H1 (cell line): ENCODE data around the gene LGI4. TPM values are rescaled to one million over a fixed set of nuclear protein-coding genes. Genes with fewer than 3 reads are reported as not detected.

Experiments used
- CTCF ChIA-PET: fragments of 300-600 bp; sonication (Branson Sonifier 250); formaldehyde crosslinking; loops from one replicate; lab custom pipeline; 2021; ENCODE audit not compliant: partially characterized antibody; lab: Charles Lee
- POLR2A ChIA-PET: fragments of 300-600 bp; sonication (Branson Sonifier 250); formaldehyde crosslinking; loops from one replicate; lab custom pipeline; 2021; ENCODE audit warnings: inconsistent platforms; ENCODE audit not compliant: partially characterized antibody; lab: Charles Lee
- DNase-seq, 2 experiments: peaks; one replicate each; pipeline versions ENCODE4 v3.0.0 to v3.0.0-alpha.2; 2010 to 2022; ENCODE audit warnings: low spot score in 2 of 2, low read depth in 1 of 2, mixed read lengths in 1 of 2
- FAIRE-seq: peaks from 2 replicates; lab custom pipeline; 2011; peaks lifted over from hg19 to GRCh38; lab: Jason Lieb, UNC
- H2AFZ ChIP-seq: 2 replicates; pipeline ENCODE4 v1.8.1; 2012; ENCODE audit warnings: low read length, inconsistent platforms
- H2AK5ac ChIP-seq: 2 replicates; pipeline ENCODE4 v1.6.1; 2013; ENCODE audit warnings: low read depth, low read length
- H2BK120ac ChIP-seq: replicated peaks from 2 replicates; pipeline ENCODE3; 2013; ENCODE audit warnings: low read depth, low read length, inconsistent platforms
- H2BK12ac ChIP-seq: 2 replicates; pipeline ENCODE4 v1.6.1; 2013; ENCODE audit warnings: low read depth, low read length
- H2BK15ac ChIP-seq: 2 replicates; pipeline ENCODE4 v1.6.1; 2013; ENCODE audit warnings: low read length
- H2BK20ac ChIP-seq: 2 replicates; pipeline ENCODE4 v1.6.1; 2013; ENCODE audit warnings: low read length
- H2BK5ac ChIP-seq: 2 replicates; pipeline ENCODE4 v1.6.1; 2013; ENCODE audit warnings: low read depth, low read length
- H3K14ac ChIP-seq: 2 replicates; pipeline ENCODE4 v1.6.1; 2013; ENCODE audit warnings: inconsistent platforms; ENCODE audit not compliant: insufficient read length
- H3K18ac ChIP-seq: 2 replicates; pipeline ENCODE4 v1.6.1; 2013; ENCODE audit warnings: low read length; ENCODE audit errors: extremely low read depth
- H3K23ac ChIP-seq: 2 replicates; pipeline ENCODE4 v1.6.1; 2013; ENCODE audit warnings: inconsistent platforms; ENCODE audit not compliant: insufficient read length
- H3K23me2 ChIP-seq: 2 replicates; pipeline ENCODE4 v1.6.1; 2013; ENCODE audit warnings: low read depth, low read length
- H3K27ac ChIP-seq: 2 replicates; pipeline ENCODE4 v1.6.1; 2011; ENCODE audit warnings: low read depth, low read length, inconsistent platforms
- H3K27me3 ChIP-seq, 4 experiments: replicated peaks in 1 of 4; 1 replicate in 1 of 4; 2 replicates in 3 of 4; pipeline versions ENCODE4 v1.6.1 to v1.8.1; 2011 to 2013; ENCODE audit warnings: low read length in 3 of 4, mild to moderate bottlenecking in 3 of 4, inconsistent platforms in 2 of 4, mixed read lengths in 2 of 4, moderate library complexity in 1 of 4; ENCODE audit not compliant: control insufficient read depth in 3 of 4, insufficient read depth in 3 of 4; ENCODE audit errors: extremely low read depth in 1 of 4
- H3K36me3 ChIP-seq, 4 experiments: 2 replicates each; pipeline versions ENCODE4 v1.6.1 to v1.8.1; 2011 to 2013; ENCODE audit warnings: mild to moderate bottlenecking in 4 of 4, low read length in 3 of 4, moderate library complexity in 2 of 4, control low read depth in 1 of 4, inconsistent platforms in 1 of 4; ENCODE audit not compliant: insufficient read depth in 4 of 4, control insufficient read depth in 2 of 4
- H3K4ac ChIP-seq: replicated peaks from 2 replicates; pipeline ENCODE3; 2013; ENCODE audit warnings: low read length, low read depth, mixed read lengths, inconsistent platforms; ENCODE audit not compliant: insufficient read length
- H3K4me1 ChIP-seq, 4 experiments: replicated peaks in 1 of 4; 1 replicate in 1 of 4; 2 replicates in 3 of 4; pipeline versions ENCODE4 v1.6.1 to v1.8.1; 2011 to 2013; ENCODE audit warnings: low read length in 3 of 4, inconsistent platforms in 2 of 4, mixed read lengths in 1 of 4; ENCODE audit not compliant: insufficient read depth in 4 of 4, control insufficient read depth in 3 of 4
- H3K4me2 ChIP-seq, 2 experiments: 2 replicates each; pipeline versions ENCODE4 v1.6.1 to v1.8.1; 2011 to 2013; ENCODE audit warnings: low read depth in 2 of 2, low read length in 2 of 2, control low read depth in 1 of 2, inconsistent platforms in 1 of 2, mild to moderate bottlenecking in 1 of 2; ENCODE audit not compliant: insufficient read depth in 1 of 2
- H3K4me3 ChIP-seq, 4 experiments: fragments of 200-600, 300-600 bp in 1 of 4; sonication (generic), shearing (Covaris generic), sonication (Bioruptor Twin) in 1 of 4; 2 replicates each; pipeline versions ENCODE4 v1.5.1 to v1.8.1; 2011 to 2016; ENCODE audit warnings: low read length in 4 of 4, low read depth in 3 of 4, control low read depth in 2 of 4, inconsistent platforms in 2 of 4, mild to moderate bottlenecking in 2 of 4, mixed read lengths in 1 of 4, moderate library complexity in 1 of 4; ENCODE audit not compliant: insufficient read depth in 2 of 4; ENCODE audit errors: extremely low read depth in 1 of 4
- H3K56ac ChIP-seq: replicated peaks from 2 replicates; pipeline ENCODE3; 2013; ENCODE audit warnings: low read depth, mild to moderate bottlenecking, mixed read lengths, low read length, inconsistent platforms; ENCODE audit not compliant: insufficient read length
- H3K79me1 ChIP-seq: 2 replicates; pipeline ENCODE4 v1.6.1; 2013; ENCODE audit warnings: low read depth, low read length, control low read depth
- H3K79me2 ChIP-seq, 2 experiments: 2 replicates each; pipeline versions ENCODE4 v1.6.1 to v1.8.1; 2012 to 2013; ENCODE audit warnings: low read length in 2 of 2, mild to moderate bottlenecking in 2 of 2, inconsistent platforms in 1 of 2; ENCODE audit not compliant: insufficient read depth in 2 of 2, control insufficient read depth in 1 of 2
- H3K9ac ChIP-seq, 4 experiments: replicated peaks in 1 of 4; 1 replicate in 1 of 4; 2 replicates in 3 of 4; pipeline versions ENCODE4 v1.6.1 to v1.8.1; 2011 to 2013; ENCODE audit warnings: low read depth in 3 of 4, low read length in 3 of 4, control low read depth in 2 of 4, mild to moderate bottlenecking in 2 of 4, moderate library complexity in 2 of 4, inconsistent platforms in 1 of 4; ENCODE audit errors: extremely low read depth in 1 of 4
- H3K9me3 ChIP-seq, 2 experiments: 2 replicates each; pipeline versions ENCODE4 v1.6.1 to v1.8.1; 2012 to 2013; ENCODE audit warnings: mild to moderate bottlenecking in 2 of 2, moderate library complexity in 2 of 2, control low read depth in 1 of 2, inconsistent platforms in 1 of 2, low read depth in 1 of 2, low read length in 1 of 2, mixed read lengths in 1 of 2; ENCODE audit not compliant: insufficient read depth in 2 of 2
- H4K20me1 ChIP-seq, 2 experiments: replicated peaks in 1 of 2; 2 replicates each; pipeline versions ENCODE3 to v1.8.1; 2011 to 2013; ENCODE audit warnings: inconsistent platforms in 2 of 2, low read length in 2 of 2, mild to moderate bottlenecking in 1 of 2; ENCODE audit not compliant: insufficient read depth in 2 of 2, control insufficient read depth in 1 of 2
- H4K5ac ChIP-seq: 2 replicates; pipeline ENCODE4 v1.6.1; 2013; ENCODE audit warnings: low read length, low read depth, mixed read lengths, inconsistent platforms; ENCODE audit not compliant: insufficient read length
- H4K8ac ChIP-seq: 2 replicates; pipeline ENCODE4 v1.8.0; 2013; ENCODE audit warnings: mild to moderate bottlenecking, moderate library complexity, low read length, inconsistent platforms; ENCODE audit not compliant: insufficient read depth; ENCODE audit errors: extremely low read depth
- H4K91ac ChIP-seq: replicated peaks from 2 replicates; pipeline ENCODE3; 2013; ENCODE audit warnings: low read length, mixed read lengths, inconsistent platforms; ENCODE audit not compliant: insufficient read length
- BCL11A ChIP-seq, 2 experiments: IDR thresholded peaks; one replicate each; pipeline ENCODE4 v1.6.1; 2011; ENCODE audit warnings: low read depth in 2 of 2, low read length in 2 of 2, mild to moderate bottlenecking in 2 of 2
- CTBP2 ChIP-seq: IDR thresholded peaks from 2 replicates; pipeline ENCODE4 v1.7.0; 2011; ENCODE audit warnings: borderline replicate concordance, mild to moderate bottlenecking, moderate library complexity, mixed read lengths, low read length; ENCODE audit not compliant: insufficient read depth, insufficient read length
- EGR1 ChIP-seq: IDR thresholded peaks from 2 replicates; pipeline ENCODE4 v1.6.1; 2011; ENCODE audit warnings: low read depth, low read length, borderline replicate concordance
- JUN ChIP-seq: IDR thresholded peaks from 2 replicates; pipeline ENCODE4 v1.6.1; 2011; ENCODE audit warnings: low read depth, mild to moderate bottlenecking, improper control_type of control experiment, low read length
- PHF8 ChIP-seq: fragments of 200-600 bp; sonication (generic); conservative IDR thresholded peaks from 2 replicates; pipeline ENCODE4 v1.7.1; 2012; ENCODE audit warnings: low read depth, mild to moderate bottlenecking, inconsistent platforms, low read length, moderate library complexity
- TAF7 ChIP-seq: optimal IDR thresholded peaks from 2 replicates; pipeline ENCODE3; 2011; ENCODE audit warnings: low read depth, mild to moderate bottlenecking, inconsistent platforms, low read length, moderate library complexity, borderline replicate concordance
- TBP ChIP-seq: IDR thresholded peaks from 2 replicates; pipeline ENCODE4 v1.6.1; 2011; ENCODE audit warnings: low read depth, low read length, improper control_type of control experiment
- polyA plus RNA-seq, 7 experiments: library from polyadenylated mRNA; depleted of rRNA in 3 of 7; stranded (reverse) in 5 of 7; unstranded in 2 of 7; fragments of >200 nt in 5 of 7; fragments of 200-250 nt in 2 of 7; gene quantifications; 1 replicate in 5 of 7; 2 replicates in 1 of 7; 4 replicates in 1 of 7; pipeline versions ENCODE4 v1.2.1 to v1.2.3, GENCODE V29; 2011 to 2013; ENCODE audit warnings: missing spikeins in 2 of 7, mixed read lengths in 2 of 7
- total RNA-seq: library from RNA; stranded (reverse); fragmentation: NEBNext Ultra II Directional; extraction: Animal tissue kit (Norgen Biotek cat#: 25700); gene quantifications from 2 replicates; pipeline ENCODE4 v1.2.1, GENCODE V29; 2021
- TF ChIP-seq, protein P1 (sequence below): IDR thresholded peaks from 2 replicates; pipeline ENCODE4 v1.6.1; 2012; ENCODE audit warnings: inconsistent platforms

LGI4 gene
- total and polyA plus RNA-seq, 2 of the 8 experiments (the other 6 are each of a cell fraction or from before 2014, with no cell fraction given) = 2.0 to 8.2 TPM

DNA sequence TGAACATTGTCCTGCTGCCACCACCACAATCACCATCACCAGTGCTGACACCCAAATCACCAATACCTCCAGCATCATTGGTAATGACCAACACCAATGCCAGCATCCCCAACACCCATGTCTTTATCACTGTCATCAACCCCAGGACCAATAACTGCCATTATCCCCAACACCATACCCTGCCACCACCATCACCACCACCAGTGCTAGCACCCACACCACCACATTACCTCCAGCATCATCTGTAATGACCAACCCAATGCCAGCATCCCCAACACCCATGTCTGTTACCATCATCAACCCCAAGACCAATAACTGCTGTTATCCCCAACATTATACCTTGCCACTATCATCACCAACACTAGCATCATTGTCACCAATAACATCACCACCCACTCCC is 2.6 kb downstream of the LGI4 start:
- CTCF ChIA-PET = no interaction called here
- POLR2A ChIA-PET = no interaction called here
- H3K27me3 ChIP-seq = peaks cover 0 to 3% (median 0%) of the 10 kb centered on the region in 4 experiments; a peak in 1 of 7 replicates
- H4K20me1 ChIP-seq = no peaks in the 10 kb centered on the region
- H2AFZ ChIP-seq = no peak overlapping the region
- no peak overlapping the region for H2BK5ac ChIP-seq
- no peak overlapping the region for H3K18ac ChIP-seq
- H3K56ac ChIP-seq = no peak overlapping the region
- peak overlapping the region; percentile 80; the same call in 1 of the 2 replicates for H2BK12ac ChIP-seq
- FAIRE-seq = no peak
- H2BK20ac ChIP-seq = no peak overlapping the region
- H4K91ac ChIP-seq = no peak overlapping the region
- no peak for DNase-seq
- no peak overlapping the region for H3K4ac ChIP-seq
- no peak overlapping the region for H3K23ac ChIP-seq
- H2BK15ac ChIP-seq = 0 out of 2 replicates have a peak overlapping the region, but pooled peaks have one; percentile 26
- peak overlapping the region; percentile 58; the same call in 1 of the 2 replicates for H2AK5ac ChIP-seq
- peaks cover 3 to 9% (median 6%) of the 10 kb centered on the region in 4 experiments; a peak in 5 of 7 replicates for H3K4me1 ChIP-seq
- no peak overlapping the region for H3K4me3 ChIP-seq
- TF ChIP-seq, protein P1, sequence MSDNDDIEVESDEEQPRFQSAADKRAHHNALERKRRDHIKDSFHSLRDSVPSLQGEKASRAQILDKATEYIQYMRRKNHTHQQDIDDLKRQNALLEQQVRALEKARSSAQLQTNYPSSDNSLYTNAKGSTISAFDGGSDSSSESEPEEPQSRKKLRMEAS = no peak
- TF ChIP-seq BCL11A (IDR thresholded peaks at IDR 0.05; ENCODE audit: low read depth in 2 of 2, low read length in 2 of 2) (no peak), TAF7 (no peak), EGR1 (no peak), TBP (no peak), PHF8 (no peak), JUN (no peak), CTBP2 (no peak)
- no peak overlapping the region for H4K8ac ChIP-seq
- no peaks in the 10 kb centered on the region for H3K36me3 ChIP-seq
- no peak overlapping the region for H2BK120ac ChIP-seq
- H3K4me2 ChIP-seq = no peak overlapping the region
- no peaks in the 10 kb centered on the region for H3K79me2 ChIP-seq
- no peak overlapping the region for H3K14ac ChIP-seq
- no peaks in the 10 kb centered on the region for H3K79me1 ChIP-seq
- H3K9ac ChIP-seq = no peak overlapping the region
- peaks cover 4% of the 10 kb centered on the region for H3K23me2 ChIP-seq
- no peak overlapping the region for H3K27ac ChIP-seq
- H3K9me3 ChIP-seq = no peaks in the 10 kb centered on the region
- no peak overlapping the region for H4K5ac ChIP-seq
